Adrenal gland (tissue), 5 donors: ENCODE results near the gene PRDM8.

Source experiments
- CTCF ChIP-seq, 6 experiments: fragments of 450-650 bp in 4 of 6; fragments of 200-600 bp in 2 of 6; sonication (generic) in 1 of 6; IDR thresholded peaks; 1 replicate in 5 of 6; 2 replicates in 1 of 6; pipeline versions ENCODE4 v1.5.1 to v1.8.0; 2016 to 2021; ENCODE audit warnings: antibody characterized with exemption in 6 of 6, mild to moderate bottlenecking in 2 of 6, moderate library complexity in 1 of 6
- POLR2A ChIP-seq, 2 donors: fragments of 450-650 bp; IDR thresholded peaks; one replicate each; pipeline ENCODE4 v1.6.1; 2017; ENCODE audit warnings: antibody characterized with exemption in 2 of 2, mild to moderate bottlenecking in 2 of 2, moderate library complexity in 1 of 2
- donor health status: DM: no; HTN: no; CAD: no.

GRCh38 chr4:80189581-80189955, 7.7 kb upstream of the PRDM8 start:
- TF ChIP-seq CTCF (IDR thresholded peaks at IDR 0.05): no peak
- TF ChIP-seq POLR2A (IDR thresholded peaks at IDR 0.05): no peak
